ENCODE results near the gene WDR81.
"Not testable (repeated sequence)": the region's sequence is repeated elsewhere in the genome, so short reads cannot be mapped to it uniquely, and the experiment has no call there.

The WDR81 gene

DNA sequence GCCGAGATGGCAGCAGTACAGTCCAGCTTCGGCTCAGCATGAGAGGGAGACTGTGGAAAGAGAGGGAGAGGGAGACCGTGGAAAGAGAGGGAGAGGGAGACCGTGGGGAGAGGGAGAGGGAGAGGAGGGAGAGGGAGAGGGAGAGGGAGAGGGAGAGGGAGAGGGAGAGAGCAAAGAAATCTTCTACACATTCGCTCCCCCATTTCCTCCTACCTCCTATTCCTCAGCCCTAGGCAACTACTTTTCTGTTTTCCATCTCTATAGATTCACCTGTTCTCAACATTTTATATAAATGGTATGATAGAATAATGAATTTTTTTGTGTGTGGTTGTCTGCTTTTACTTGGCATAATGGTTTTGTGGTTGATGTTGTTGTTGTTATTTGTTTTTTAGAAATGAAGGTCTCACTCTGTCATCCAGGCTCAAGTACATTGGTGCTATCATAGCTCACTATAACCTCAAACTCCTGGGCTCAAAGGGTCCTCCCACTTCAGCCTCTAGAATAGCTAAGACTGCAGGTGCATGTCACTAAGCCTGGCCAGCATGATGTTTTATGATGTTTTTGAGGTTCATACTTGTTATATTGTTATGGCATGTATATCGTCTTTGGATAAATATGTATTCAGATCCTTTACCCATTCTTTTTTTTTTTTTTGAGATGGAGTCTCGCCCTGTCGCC is 33.8 kb upstream of the WDR81 start:
- ChIA-PET POLR2A (no interaction called here), CTCF (interaction anchor here (0.7 kb wide), 1 partner anchor 350 kb away, joined by 7 read pairs; no protein-coding TSS in a partner anchor)
- no peak for DNase-seq (ENCODE audit: extremely low spot score)
- TF ChIP-seq FOXA1 (IDR thresholded peaks at IDR 0.05) = no peak
- TF ChIP-seq HDGF (IDR thresholded peaks at IDR 0.05; ENCODE audit: borderline replicate concordance) = no peak
- no peak for TF ChIP-seq L3MBTL2 (conservative IDR thresholded peaks at IDR 0.05)

DNA sequence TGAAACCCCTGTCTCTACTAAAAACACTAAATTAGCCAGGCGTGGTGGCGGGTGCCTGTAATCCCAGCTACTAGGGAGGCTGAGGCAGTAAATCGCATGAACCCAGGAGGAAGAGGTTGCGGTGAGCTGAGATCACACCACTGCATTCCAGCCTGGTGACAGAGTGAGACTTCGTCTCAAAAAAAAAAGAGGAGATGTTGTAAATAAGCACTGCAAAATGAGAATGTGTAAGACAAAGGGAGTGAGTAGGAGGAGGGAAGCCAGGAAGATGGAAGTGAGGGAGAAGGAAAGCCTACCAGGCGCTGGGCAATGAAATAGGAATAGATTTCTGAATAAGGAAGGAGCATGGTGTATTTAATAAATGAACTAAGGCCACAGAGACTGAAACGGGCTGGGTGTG is 31.2 kb upstream of the WDR81 start:
- ChIA-PET CTCF (interaction anchor here (0.6 kb wide), 1 partner anchor 28 kb away, joined by 3 read pairs; no protein-coding TSS in a partner anchor), POLR2A (interaction anchor here (1.2 kb wide), 1 partner anchor 24 kb away, joined by 3 read pairs; no protein-coding TSS in a partner anchor)
- TF ChIP-seq FOXA1 (IDR thresholded peaks at IDR 0.05) = no peak
- no peak for TF ChIP-seq FOXK2 (IDR thresholded peaks at IDR 0.05)
- no peak for TF ChIP-seq L3MBTL2 (conservative IDR thresholded peaks at IDR 0.05)
- no peak for TF ChIP-seq ELF4 (IDR thresholded peaks at IDR 0.05)
- TF ChIP-seq FOXM1 (IDR thresholded peaks at IDR 0.05; ENCODE audit: borderline replicate concordance) = no peak
- TF ChIP-seq ARNT (IDR thresholded peaks at IDR 0.05) = no peak
- no peak for TF ChIP-seq ZNF384 (IDR thresholded peaks at IDR 0.05)
- no peak for TF ChIP-seq NFRKB (IDR thresholded peaks at IDR 0.05)
- TF ChIP-seq BHLHE40 (IDR thresholded peaks at IDR 0.05; ENCODE audit: borderline replicate concordance) = no peak
- no peak for DNase-seq (ENCODE audit: extremely low spot score)

DNA sequence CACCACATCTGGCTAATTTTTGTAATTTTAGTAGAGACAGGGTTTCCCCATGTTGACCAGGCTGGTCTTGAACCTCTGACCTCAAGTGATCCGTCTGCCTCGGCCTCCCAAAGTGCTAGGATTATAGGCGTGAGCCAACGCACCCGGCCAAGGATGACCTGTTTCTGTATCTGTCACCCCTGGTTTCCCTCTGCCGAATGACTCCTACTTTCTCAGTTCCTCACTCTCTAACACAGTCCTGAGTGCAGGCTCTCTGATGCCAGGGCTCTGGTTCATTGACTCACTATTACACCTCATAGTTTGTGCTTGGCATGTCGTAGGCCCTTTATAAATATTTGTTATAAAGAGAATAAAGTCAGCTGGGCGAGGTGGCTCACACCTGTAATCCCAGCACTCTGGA is 29.1 kb upstream of the WDR81 start:
- POLR2A ChIA-PET = no interaction called here
- TF ChIP-seq TARDBP (IDR thresholded peaks at IDR 0.05) (no peak), BHLHE40 (IDR thresholded peaks at IDR 0.05; ENCODE audit: borderline replicate concordance) (no peak), CTBP1 (IDR thresholded peaks at IDR 0.05; ENCODE audit: borderline replicate concordance) (no peak), ZNF384 (IDR thresholded peaks at IDR 0.05) (no peak), NFRKB (IDR thresholded peaks at IDR 0.05) (no peak), LEF1 (IDR thresholded peaks at IDR 0.05; ENCODE audit: borderline replicate concordance) (no peak), SP1 (IDR thresholded peaks at IDR 0.05) (no peak), ARNT (IDR thresholded peaks at IDR 0.05) (no peak), FOXA1 (IDR thresholded peaks at IDR 0.05) (no peak), SUZ12 (IDR thresholded peaks at IDR 0.05) (no peak), HDGF (IDR thresholded peaks at IDR 0.05; ENCODE audit: borderline replicate concordance) (no peak), L3MBTL2 (conservative IDR thresholded peaks at IDR 0.05) (no peak), ELF4 (IDR thresholded peaks at IDR 0.05) (no peak), FOXM1 (IDR thresholded peaks at IDR 0.05; ENCODE audit: borderline replicate concordance) (no peak), FOXK2 (IDR thresholded peaks at IDR 0.05) (no peak)
- TF ChIP-seq, protein P1, sequence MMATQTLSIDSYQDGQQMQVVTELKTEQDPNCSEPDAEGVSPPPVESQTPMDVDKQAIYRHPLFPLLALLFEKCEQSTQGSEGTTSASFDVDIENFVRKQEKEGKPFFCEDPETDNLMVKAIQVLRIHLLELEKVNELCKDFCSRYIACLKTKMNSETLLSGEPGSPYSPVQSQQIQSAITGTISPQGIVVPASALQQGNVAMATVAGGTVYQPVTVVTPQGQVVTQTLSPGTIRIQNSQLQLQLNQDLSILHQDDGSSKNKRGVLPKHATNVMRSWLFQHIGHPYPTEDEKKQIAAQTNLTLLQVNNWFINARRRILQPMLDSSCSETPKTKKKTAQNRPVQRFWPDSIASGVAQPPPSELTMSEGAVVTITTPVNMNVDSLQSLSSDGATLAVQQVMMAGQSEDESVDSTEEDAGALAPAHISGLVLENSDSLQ (IDR thresholded peaks at IDR 0.05) = no peak
- no peak for DNase-seq (ENCODE audit: extremely low spot score)
- CTCF ChIA-PET = no interaction called here

DNA sequence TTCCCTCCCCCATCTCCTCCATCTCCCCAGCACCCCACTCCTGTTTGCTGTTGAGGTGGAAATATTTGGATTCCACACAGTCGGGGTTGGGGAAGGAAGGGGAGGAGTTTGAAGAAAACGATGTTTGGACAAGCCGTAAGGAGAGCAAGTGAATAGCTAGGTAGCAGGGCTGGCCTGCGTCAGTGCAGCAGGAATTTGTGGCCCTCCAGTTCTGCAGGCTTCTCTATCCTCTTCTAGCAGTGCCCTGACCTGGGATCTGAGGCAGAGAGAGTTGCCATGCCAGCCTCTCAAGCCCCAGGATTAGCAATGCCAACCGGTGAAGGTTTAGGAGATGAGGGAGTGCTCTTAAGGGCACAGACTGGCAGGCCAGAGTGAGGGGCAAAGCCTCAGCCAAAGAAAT is 26.8 kb upstream of the WDR81 start:
- ChIA-PET CTCF (no interaction called here), POLR2A (interaction anchor here (0.6 kb wide), 1 partner anchor 16 kb away, joined by 4 read pairs; no protein-coding TSS in a partner anchor)
- DNase-seq (ENCODE audit: extremely low spot score) = no peak
- TF ChIP-seq TARDBP (IDR thresholded peaks at IDR 0.05) (no peak), FOXA1 (IDR thresholded peaks at IDR 0.05) (no peak), FOXK2 (IDR thresholded peaks at IDR 0.05) (no peak)

DNA sequence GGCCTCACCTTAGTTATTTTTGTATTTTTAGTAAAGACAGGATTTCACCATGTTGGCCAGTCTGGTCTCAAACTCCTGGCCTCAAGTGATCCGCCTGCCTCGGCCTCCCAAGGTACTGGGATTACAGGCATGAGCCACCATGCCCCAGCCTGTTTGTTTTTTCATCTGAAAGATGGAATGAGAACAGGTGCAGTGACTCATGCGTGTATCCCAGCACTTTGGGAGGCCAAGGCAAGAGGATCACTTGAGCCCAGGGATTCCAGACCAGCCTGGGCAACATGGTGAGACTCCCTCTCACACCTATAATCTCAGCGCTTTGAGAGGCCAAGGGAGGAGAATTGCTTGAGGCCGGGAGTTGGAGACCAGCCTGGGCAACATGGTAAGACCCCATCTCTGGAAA is 24.6 kb upstream of the WDR81 start:
- POLR2A ChIA-PET; DNase-seq (ENCODE audit: extremely low spot score): not testable (repeated sequence)
- CTCF ChIA-PET = interaction anchor here (0.6 kb wide), 1 partner anchor 189 kb away, joined by 3 read pairs; no protein-coding TSS in a partner anchor

DNA sequence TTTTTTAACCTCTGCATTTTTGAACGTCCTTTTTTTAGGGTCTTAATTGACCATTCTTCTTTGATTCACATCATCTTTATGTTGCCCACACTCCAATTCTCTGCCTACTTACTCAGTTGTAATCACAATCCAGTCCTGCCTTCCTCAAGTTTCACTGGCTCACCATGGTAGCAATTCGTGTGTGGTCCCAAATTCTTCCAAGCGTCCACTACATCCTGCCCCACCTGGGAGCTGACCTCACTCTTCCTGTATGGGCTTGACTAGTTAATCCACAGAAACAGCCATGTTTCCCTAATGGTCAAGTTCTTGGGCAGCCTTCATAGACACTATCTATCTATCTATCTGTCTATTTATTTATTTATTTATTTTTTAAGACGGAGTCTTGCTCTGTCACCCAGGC is 21.4 kb upstream of the WDR81 start:
- ChIA-PET POLR2A (interaction anchor here (0.6 to 0.8 kb wide), 2 partner anchors 14 to 19 kb away, joined by 3 read pairs; no protein-coding TSS in a partner anchor), CTCF (no interaction called here)
- TF ChIP-seq SP1 (IDR thresholded peaks at IDR 0.05) (no peak), ELF4 (IDR thresholded peaks at IDR 0.05) (no peak), ARNT (IDR thresholded peaks at IDR 0.05) (no peak), TARDBP (IDR thresholded peaks at IDR 0.05) (no peak), NFRKB (IDR thresholded peaks at IDR 0.05) (no peak), BHLHE40 (IDR thresholded peaks at IDR 0.05; ENCODE audit: borderline replicate concordance) (no peak)
- no peak for DNase-seq (ENCODE audit: extremely low spot score)

DNA sequence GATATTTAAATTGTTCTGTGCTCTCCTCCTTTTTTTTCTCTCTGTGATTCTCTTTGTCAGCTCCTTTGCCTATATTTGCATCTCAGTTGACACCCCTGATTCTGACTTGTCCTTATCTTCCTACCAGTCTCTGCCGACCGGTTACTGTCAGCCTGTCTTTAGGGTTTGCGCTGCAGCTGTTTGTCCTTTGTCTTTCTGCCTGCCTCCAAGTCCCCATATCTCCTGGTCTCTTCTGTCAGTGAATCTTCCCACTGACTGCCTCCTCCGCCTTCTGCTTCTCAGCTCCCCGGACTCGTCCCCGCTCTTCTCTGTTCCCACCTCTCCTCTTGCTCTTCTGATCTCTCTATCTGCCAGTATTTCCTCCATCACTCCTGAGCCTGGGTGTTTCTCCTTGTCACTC is 19.5 kb upstream of the WDR81 start:
- TF ChIP-seq TARDBP (IDR thresholded peaks at IDR 0.05) (no peak), L3MBTL2 (conservative IDR thresholded peaks at IDR 0.05) (no peak), CTBP1 (IDR thresholded peaks at IDR 0.05; ENCODE audit: borderline replicate concordance) (no peak), FOXK2 (IDR thresholded peaks at IDR 0.05) (no peak), NFRKB (IDR thresholded peaks at IDR 0.05) (no peak), ARNT (IDR thresholded peaks at IDR 0.05) (no peak), FOXA1 (IDR thresholded peaks at IDR 0.05) (no peak), ZNF384 (IDR thresholded peaks at IDR 0.05) (no peak)
- ChIA-PET POLR2A (no interaction called here), CTCF (no interaction called here)
- DNase-seq (ENCODE audit: extremely low spot score) = no peak

DNA sequence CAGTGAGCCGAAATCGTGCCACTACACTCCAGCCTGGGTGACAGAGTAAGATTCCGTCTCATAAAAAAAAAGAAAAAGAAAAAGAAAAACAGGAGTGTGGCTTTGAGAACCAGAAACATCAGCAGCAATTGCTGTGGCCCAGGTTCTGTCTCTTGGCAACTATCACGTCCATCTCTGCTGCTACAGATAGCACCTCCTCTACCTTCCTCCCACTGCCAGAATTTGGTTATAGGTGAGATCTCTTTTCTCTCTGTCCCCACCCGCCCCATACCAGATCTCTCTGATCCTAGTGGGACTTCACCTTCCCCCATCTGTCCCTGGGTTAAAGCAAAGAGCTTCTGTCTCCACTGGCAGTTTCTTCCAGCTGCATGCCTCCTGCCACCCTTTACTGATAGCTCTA is 17.4 kb upstream of the WDR81 start:
- TF ChIP-seq FOXM1 (IDR thresholded peaks at IDR 0.05; ENCODE audit: borderline replicate concordance) = no peak
- no peak for TF ChIP-seq NFRKB (IDR thresholded peaks at IDR 0.05)
- TF ChIP-seq, protein P1 (IDR thresholded peaks at IDR 0.05) = no peak
- no peak for TF ChIP-seq SUZ12 (IDR thresholded peaks at IDR 0.05)
- no peak for TF ChIP-seq FOXK2 (IDR thresholded peaks at IDR 0.05)
- no peak for TF ChIP-seq ZNF384 (IDR thresholded peaks at IDR 0.05)
- no peak for TF ChIP-seq BHLHE40 (IDR thresholded peaks at IDR 0.05; ENCODE audit: borderline replicate concordance)
- no peak for TF ChIP-seq SP1 (IDR thresholded peaks at IDR 0.05)
- TF ChIP-seq ARNT (IDR thresholded peaks at IDR 0.05) = no peak
- no peak for TF ChIP-seq TARDBP (IDR thresholded peaks at IDR 0.05)
- TF ChIP-seq HDGF (IDR thresholded peaks at IDR 0.05; ENCODE audit: borderline replicate concordance) = no peak
- TF ChIP-seq LEF1 (IDR thresholded peaks at IDR 0.05; ENCODE audit: borderline replicate concordance) = no peak
- TF ChIP-seq L3MBTL2 (conservative IDR thresholded peaks at IDR 0.05) = no peak
- DNase-seq (ENCODE audit: extremely low spot score) = no peak
- ChIA-PET CTCF (no interaction called here), POLR2A (no interaction called here)

DNA sequence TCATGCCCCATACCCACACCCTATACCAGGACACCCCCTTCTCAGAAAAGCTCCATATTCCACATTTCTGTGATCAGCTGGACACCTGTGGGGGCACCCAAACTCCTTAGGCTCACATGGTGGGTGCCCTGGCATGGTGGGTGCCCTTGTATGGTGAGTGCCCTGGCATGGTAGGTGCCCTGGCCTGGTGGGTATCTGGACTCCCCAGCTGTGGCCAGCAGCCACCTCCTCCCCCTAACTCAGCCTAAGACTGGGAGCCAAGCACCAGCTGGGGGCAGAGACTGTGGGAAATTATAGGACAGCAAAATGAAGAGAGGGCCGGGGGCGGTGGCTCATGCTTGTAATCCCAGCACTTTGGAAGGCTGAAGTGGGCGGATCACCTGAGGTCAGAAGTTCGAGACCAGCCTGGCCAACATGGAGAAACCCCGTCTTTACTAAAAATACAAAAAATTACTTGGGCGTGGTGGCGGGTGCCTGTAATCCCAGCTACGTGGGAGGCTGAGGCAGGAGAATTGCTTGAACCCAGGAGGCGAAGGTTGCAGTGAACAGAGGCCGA is 15.6 kb upstream of the WDR81 start:
- CTCF ChIA-PET; POLR2A ChIA-PET; DNase-seq (ENCODE audit: extremely low spot score): not testable (repeated sequence)
